Measurements from ENCODE around the gene MRPL14.
A peak's percentile ranks its signal among the peaks of the same experiment; 100 is the strongest.

The MRPL14 gene

DNA sequence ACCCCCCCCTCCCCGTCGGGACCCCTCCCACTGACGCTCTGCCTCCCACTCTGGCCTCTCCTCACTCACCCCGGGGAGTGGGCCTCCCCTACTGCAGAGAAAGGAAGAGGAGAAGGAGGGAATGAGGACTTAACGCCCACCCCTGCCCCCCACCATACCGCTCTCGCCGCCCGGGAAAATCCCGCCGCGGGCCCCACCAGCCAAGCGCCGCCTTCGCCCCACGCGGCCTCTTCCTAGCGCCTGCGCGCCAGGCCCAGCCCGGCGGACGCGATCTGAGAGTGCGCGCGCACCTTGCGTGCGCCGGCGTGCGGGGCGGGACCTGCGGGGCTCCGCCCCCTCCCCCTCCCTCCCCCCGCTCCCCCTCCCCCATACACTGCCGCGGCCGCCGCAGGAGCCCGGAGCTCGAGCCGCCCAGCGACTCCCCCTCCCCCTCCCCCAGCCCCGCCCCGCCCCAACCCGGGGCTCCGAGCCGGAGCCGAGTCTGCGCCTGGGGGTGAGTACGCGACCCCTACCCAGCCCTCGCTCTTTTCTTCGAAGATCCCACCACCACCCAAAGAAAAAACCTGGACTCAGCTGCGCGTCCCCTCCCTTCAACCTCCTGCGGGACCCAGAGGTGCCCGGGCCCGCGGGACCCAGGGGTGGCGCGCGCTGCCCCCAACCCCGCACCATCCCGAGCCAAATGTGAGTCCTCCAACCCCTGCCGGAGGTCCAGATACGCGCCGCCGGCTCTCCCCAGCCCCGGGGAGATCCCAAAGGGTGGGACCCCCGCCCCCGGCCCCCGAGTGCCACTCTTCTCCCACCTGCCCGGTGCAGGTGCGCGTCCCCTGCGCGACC lies at the start of gene MRPL14, which contains the start of gene TMEM63B:
Gene MRPL14 (minus strand): TSS at position 267 of the 834 bp plus-strand sequence. CDS start 10,841 bp downstream, outside the sequence.
Gene TMEM63B (plus strand): TSS at position 369 of the 834 bp plus-strand sequence. CDS start 7,031 bp downstream, outside the sequence.
- no peak for DNase-seq (ENCODE audit: low read depth)
- TF ChIP-seq, protein P1, sequence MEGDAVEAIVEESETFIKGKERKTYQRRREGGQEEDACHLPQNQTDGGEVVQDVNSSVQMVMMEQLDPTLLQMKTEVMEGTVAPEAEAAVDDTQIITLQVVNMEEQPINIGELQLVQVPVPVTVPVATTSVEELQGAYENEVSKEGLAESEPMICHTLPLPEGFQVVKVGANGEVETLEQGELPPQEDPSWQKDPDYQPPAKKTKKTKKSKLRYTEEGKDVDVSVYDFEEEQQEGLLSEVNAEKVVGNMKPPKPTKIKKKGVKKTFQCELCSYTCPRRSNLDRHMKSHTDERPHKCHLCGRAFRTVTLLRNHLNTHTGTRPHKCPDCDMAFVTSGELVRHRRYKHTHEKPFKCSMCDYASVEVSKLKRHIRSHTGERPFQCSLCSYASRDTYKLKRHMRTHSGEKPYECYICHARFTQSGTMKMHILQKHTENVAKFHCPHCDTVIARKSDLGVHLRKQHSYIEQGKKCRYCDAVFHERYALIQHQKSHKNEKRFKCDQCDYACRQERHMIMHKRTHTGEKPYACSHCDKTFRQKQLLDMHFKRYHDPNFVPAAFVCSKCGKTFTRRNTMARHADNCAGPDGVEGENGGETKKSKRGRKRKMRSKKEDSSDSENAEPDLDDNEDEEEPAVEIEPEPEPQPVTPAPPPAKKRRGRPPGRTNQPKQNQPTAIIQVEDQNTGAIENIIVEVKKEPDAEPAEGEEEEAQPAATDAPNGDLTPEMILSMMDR (IDR thresholded peaks at IDR 0.05; ENCODE audit: control insufficient read depth, insufficient read depth, low read depth, low read length, missing control alignments), result no peak
- peak within 1 kb of the TSS; percentile 79 for H3K4me3 ChIP-seq (ENCODE audit: control insufficient read depth, low read depth, low read length)

DNA sequence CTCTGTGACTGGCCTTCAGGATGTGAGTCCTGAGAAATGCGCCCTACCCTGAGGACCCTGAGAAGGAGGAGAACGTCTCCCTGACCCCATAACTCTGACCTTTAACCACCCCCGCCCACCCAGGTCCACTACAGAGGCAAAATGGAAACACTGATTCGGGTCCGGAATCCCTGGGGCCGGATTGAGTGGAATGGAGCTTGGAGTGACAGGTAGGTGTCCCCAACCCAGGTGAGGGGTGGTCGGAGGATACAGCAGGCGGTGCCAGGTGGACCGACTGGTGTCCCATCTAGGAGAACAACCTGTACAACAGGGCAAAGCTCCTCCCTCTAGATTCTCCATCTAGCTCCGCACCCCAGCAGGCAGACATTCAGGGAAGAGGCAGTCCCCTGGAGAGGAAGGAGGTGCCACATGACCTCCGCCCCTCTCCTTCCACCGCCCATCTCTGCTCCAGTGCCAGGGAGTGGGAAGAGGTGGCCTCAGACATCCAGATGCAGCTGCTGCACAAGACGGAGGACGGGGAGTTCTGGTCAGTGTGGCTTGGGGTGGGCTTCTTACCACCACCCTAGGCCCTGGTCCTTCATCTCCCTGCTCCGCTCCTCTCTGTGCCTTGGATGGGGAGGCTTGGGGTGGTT lies 49.0 kb upstream of the MRPL14 start:
- DNase-seq (ENCODE audit: low read depth), result no peak
- no peak overlapping the region for H3K4me3 ChIP-seq (ENCODE audit: control insufficient read depth, low read depth, low read length)
- TF ChIP-seq, protein P1 (IDR thresholded peaks at IDR 0.05; ENCODE audit: control insufficient read depth, insufficient read depth, low read depth, low read length, missing control alignments), result no peak

DNA sequence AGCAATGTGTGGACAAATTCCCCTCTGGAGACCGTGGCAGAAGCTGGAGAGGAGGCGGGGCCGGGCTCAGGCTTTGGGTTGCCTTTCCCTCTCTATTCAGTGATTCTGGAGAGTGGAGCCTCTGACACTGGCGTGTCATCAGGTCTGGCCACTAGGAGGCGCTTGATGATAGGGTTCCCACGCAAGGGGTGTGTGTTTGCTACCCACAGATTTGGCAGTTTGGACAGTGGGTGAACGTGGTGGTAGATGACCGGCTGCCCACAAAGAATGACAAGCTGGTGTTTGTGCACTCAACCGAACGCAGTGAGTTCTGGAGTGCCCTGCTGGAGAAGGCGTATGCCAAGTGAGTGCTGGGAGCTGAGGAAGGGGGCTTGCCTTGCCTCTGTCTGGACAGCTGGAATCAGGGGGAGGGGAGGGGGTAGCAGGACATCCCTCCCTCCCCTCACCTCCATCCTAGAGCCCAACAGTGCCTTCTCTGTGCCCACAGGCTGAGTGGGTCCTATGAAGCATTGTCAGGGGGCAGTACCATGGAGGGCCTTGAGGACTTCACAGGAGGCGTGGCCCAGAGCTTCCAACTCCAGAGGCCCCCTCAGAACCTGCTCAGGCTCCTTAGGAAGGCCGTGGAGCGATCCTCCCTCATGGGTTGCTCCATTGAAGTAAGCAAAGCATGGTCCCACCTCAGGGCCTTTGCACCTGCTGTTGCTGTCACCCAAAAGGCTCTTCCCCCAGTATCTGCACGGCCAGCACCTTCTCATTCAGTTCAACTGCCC lies 45.7 kb upstream of the MRPL14 start:
- DNase-seq (ENCODE audit: low read depth), result no peak
- TF ChIP-seq, protein P1 (IDR thresholded peaks at IDR 0.05; ENCODE audit: control insufficient read depth, insufficient read depth, low read depth, low read length, missing control alignments), result peak; percentile 93
- no peak overlapping the region for H3K4me3 ChIP-seq (ENCODE audit: control insufficient read depth, low read depth, low read length)

DNA sequence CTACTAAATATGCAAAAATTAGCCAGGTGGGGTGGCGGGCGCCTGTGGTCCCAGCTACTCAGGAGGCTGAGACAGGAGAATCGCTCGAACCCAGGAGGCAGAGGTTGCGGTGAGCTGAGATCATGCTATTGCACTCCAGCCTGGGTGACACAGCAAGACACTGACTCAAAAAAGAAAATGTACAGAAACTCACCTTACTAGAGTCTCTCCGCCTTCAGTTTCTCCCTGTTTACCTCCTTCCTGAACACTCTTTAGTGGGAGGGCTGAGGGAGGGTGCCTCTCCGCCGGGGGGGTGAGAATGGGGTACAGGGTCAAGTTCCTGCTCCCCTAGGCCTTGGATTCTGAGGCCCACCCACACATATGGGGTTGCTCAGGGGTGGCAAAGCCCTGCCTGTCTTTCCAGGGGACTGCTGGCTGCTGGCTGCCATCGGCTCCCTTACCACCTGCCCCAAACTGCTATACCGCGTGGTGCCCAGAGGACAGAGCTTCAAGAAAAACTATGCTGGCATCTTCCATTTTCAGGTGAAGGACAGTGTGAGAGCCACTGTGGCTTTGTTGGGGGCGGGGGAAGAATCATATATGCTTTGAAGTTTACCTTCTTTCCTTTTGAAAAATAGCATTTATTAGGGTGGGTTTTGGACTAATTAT lies 44.8 kb upstream of the MRPL14 start:
- TF ChIP-seq, protein P1 (IDR thresholded peaks at IDR 0.05; ENCODE audit: control insufficient read depth, insufficient read depth, low read depth, low read length, missing control alignments), result no peak
- H3K4me3 ChIP-seq (ENCODE audit: control insufficient read depth, low read depth, low read length), result no peak overlapping the region
- DNase-seq (ENCODE audit: low read depth), result no peak

DNA sequence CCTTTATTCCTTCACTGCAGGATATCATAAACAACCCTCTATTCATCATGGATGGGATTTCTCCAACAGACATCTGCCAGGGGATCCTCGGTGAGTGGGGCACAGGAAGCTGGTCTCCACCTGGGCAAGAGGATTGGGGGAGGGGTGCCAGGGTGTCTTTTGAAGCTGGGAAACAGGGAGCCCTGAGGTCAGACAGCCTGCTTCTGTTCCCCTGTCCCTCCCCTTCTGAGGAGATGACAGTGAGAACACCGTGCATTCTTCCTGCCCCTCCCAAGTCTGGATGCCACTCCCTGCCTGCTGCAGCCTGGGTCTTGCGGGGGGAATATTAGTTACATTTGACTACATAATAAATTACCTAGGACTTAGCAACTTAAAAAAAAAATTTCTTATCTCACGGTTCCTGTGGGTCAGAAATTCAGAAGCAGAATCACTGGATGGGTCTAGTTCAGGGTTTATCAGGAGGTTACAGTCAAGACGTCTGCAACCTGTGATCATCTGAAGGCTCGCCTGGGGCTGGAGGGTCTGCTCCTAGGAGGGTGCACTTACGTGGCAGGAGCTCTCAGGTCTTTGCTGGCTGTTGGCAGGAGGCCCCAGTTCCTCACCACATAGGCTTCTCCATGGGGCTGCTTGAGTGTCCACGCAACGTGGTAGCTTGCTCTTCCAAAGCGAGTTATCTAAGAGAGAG lies 42.8 kb upstream of the MRPL14 start:
- TF ChIP-seq, protein P1 (IDR thresholded peaks at IDR 0.05; ENCODE audit: control insufficient read depth, insufficient read depth, low read depth, low read length, missing control alignments), result no peak
- no peak overlapping the region for H3K4me3 ChIP-seq (ENCODE audit: control insufficient read depth, low read depth, low read length)
- DNase-seq (ENCODE audit: low read depth), result no peak

All from AG09309 (cell line).